Right lobe of liver (tissue), 6 donors: ENCODE data around the gene CPO. TPM values are rescaled to one million over a fixed set of nuclear protein-coding genes. Genes with fewer than 3 reads are reported as not detected.

ENCODE experiments used
- ATAC-seq, 4 donors: fragments of 200-7000 bp; cut with Tn5 transposase; one replicate each; pipeline ENCODE4 v1.9.1; 2020; ENCODE audit warnings: mild to moderate bottlenecking in 4 of 4, moderate library complexity in 4 of 4
- DNase-seq, 3 donors: peaks; one replicate each; pipeline ENCODE4 v3.0.0-alpha.2; 2020
- H3K27ac ChIP-seq, 3 donors: fragments of 200-600 bp; one replicate each; pipeline ENCODE4 v1.8.0; 2022
- H3K27me3 ChIP-seq, 2 donors: fragments of 200-600 bp; one replicate each; pipeline ENCODE4 v1.8.0; 2022
- H3K36me3 ChIP-seq, 4 donors: fragments of 200-600 bp; sonication (generic) in 1 of 4; one replicate each; pipeline versions ENCODE4 v1.5.1 to v1.8.0; 2017 to 2022; ENCODE audit warnings: control low read depth in 1 of 4
- H3K4me1 ChIP-seq, 4 donors: fragments of 200-600 bp; sonication (generic) in 1 of 4; one replicate each; pipeline versions ENCODE4 v1.5.1 to v1.8.0; 2017 to 2022; ENCODE audit warnings: control low read depth in 1 of 4
- H3K4me3 ChIP-seq, 3 donors: fragments of 200-600 bp; one replicate each; pipeline ENCODE4 v1.8.0; 2022
- H3K9me3 ChIP-seq, 4 donors: fragments of 200-600 bp; sonication (generic) in 1 of 4; one replicate each; pipeline versions ENCODE4 v1.5.1 to v1.8.0; 2017 to 2022; ENCODE audit warnings: control low read depth in 1 of 4
- POLR2A ChIP-seq: fragments of 450-650 bp; IDR thresholded peaks from one replicate; pipeline ENCODE4 v1.6.1; 2017; ENCODE audit warnings: antibody characterized with exemption, mild to moderate bottlenecking
- WGBS: methylation state at CpG from one replicate; pipeline ENCODE4 v1.1.6; 2018; ENCODE audit warnings: low coverage, low lambda C conversion rate; ENCODE audit not compliant: insufficient coverage; ENCODE audit errors: missing lambda C conversion rate; 5-methylcytosine and 5-hydroxymethylcytosine counted together
- intact Hi-C, 2 donors: fragments of 100-400 bp; cut with DNase I; formaldehyde crosslinking; loops; one replicate each; pipeline versions ENCODE4 v1.11.2 to v1.14.1; 2022
- total RNA-seq, 6 experiments: library from RNA; depleted of rRNA in 2 of 6; stranded (reverse); fragments of >200 nt in 2 of 6; fragmentation: NEBNext Ultra II Directional in 3 of 6; extraction: Animal tissue kit (Norgen Biotek cat#: 25700) in 3 of 6; gene quantifications; one replicate each; pipeline versions ENCODE4 v1.1.0 to v1.2.4, GENCODE V29; 2016 to 2023
- TF ChIP-seq, protein P1 (sequence below), 4 donors: fragments of 200-600 bp in 3 of 4; fragments of 450-650 bp in 1 of 4; IDR thresholded peaks; one replicate each; pipeline versions ENCODE4 v1.5.1 to v1.8.0; 2016 to 2022; ENCODE audit warnings: antibody characterized with exemption in 4 of 4, mild to moderate bottlenecking in 2 of 4
- donor health status: DM: no; HTN: yes; CAD: no.
- donor health status: DM: no; HTN: no; CAD: no.
- donor health status: DM: no; HTN: no; CAD: no.
- donor health status: DM: no; HTN: yes; CAD: no.
- donor health status: DM: no; HTN: yes; CAD: no.

The CPO gene
- total RNA-seq, 6 experiments from 2014 or later, result 0.22 to 0.46 (median 0.34) TPM; not detected in 2

DNA sequence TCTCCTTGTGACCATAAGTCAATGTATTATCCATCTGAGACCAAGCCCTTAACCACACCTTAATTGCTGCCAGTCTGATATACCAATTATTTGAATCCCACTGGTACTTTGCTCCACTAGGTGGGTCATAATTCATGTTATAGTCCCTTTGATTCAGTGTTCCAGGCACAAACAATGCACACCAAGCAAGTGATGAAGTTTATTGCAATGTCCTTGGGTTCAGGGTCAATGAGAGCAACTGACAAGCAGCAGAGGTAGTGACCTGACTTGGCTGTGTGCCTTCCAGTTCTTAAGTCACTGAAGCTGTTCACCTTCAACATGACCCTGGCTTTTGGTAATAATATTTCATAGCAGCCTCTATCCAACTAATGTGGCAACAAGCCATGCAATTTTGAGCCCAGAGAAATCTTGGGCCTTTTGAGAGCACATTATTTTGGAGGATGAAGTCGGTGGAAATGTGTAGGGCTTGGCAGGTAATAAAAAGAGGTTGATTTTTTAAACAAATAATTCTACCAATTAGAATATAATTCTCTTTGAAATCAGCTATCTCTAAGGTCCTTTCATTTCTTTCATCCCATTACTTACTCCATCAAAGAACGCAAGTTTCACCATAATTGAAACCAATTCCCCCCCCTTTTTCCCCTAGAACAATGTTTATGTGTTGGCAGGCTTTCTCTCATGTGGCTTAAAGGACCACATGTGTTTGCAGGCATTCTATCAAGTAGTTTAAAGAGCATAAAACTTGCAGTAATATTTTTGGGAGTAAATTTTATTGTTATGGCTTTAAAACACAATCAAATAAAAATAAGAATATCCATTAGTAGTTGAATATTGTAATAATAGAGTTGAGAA, 3.1 kb upstream of the CPO start:
- WGBS, result 62% methylated on average over 2 of the region's 2 CpGs
- intact Hi-C loops, result no loop called here
- no peak for DNase-seq

DNA sequence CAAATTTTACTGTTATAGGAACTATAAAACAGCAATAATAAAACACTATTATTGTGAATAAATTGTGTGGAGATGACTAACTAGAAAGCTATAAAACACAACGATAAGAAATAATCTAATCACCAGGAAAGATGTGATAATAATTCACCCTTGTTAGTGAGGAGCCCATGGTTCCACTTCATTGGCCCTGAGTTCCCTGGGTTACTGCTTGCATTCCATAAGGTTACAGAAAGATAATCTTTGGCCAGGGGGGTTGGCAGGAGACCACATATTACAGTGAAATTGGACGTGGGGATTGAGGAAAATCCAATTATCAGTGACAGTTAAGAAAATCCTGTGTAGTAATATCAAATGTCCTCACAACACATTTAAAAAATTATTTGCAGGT, 2.5 kb upstream of the CPO start:
- H3K9me3 ChIP-seq, result no peaks in the 10 kb centered on the region
- no peak for ATAC-seq
- H3K27me3 ChIP-seq, result no peaks in the 10 kb centered on the region
- intact Hi-C loops, result no loop called here
- no peak for DNase-seq
- WGBS, result 44% methylated on average over 2 of the region's 2 CpGs
- H3K36me3 ChIP-seq, result no peaks in the 10 kb centered on the region
- no peak overlapping the region for H3K27ac ChIP-seq
- no peak overlapping the region for H3K4me3 ChIP-seq
- H3K4me1 ChIP-seq, result no peaks in the 10 kb centered on the region
- TF ChIP-seq, protein P1, sequence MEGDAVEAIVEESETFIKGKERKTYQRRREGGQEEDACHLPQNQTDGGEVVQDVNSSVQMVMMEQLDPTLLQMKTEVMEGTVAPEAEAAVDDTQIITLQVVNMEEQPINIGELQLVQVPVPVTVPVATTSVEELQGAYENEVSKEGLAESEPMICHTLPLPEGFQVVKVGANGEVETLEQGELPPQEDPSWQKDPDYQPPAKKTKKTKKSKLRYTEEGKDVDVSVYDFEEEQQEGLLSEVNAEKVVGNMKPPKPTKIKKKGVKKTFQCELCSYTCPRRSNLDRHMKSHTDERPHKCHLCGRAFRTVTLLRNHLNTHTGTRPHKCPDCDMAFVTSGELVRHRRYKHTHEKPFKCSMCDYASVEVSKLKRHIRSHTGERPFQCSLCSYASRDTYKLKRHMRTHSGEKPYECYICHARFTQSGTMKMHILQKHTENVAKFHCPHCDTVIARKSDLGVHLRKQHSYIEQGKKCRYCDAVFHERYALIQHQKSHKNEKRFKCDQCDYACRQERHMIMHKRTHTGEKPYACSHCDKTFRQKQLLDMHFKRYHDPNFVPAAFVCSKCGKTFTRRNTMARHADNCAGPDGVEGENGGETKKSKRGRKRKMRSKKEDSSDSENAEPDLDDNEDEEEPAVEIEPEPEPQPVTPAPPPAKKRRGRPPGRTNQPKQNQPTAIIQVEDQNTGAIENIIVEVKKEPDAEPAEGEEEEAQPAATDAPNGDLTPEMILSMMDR (IDR thresholded peaks at IDR 0.05), result no peak
- TF ChIP-seq POLR2A, result no peak

More for the DNA sequence above, 3.1 kb upstream of the CPO start:
- Histone ChIP-seq H3K27me3 (no peaks in the 10 kb centered on the region), H3K9me3 (no peaks in the 10 kb centered on the region), H3K27ac (no peak overlapping the region), H3K4me1 (no peaks in the 10 kb centered on the region), H3K36me3 (no peaks in the 10 kb centered on the region), H3K4me3 (no peak overlapping the region)
- TF ChIP-seq, protein P1 (IDR thresholded peaks at IDR 0.05), result no peak
- TF ChIP-seq POLR2A, result no peak
- ATAC-seq, result no peak

DNA sequence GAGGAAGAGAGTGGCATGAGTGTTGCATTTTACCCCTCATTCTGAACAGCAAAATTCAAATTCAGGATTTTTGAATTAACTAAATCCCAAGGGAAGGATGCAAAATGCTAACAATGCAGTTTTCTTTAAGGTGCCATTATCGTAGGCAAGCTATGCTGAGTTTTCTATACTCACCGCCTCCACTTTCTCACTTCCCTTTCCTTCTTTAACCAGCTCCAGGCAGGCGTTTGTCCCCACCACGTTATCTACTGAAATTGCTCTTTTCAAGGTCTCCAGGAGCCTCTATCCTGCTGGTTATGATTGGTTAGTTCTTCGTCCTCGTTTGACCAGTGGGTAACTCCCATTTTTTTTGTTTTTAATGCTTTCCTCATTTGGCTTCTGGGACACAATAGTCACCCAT, 1.8 kb upstream of the CPO start:
- no peaks in the 10 kb centered on the region for H3K4me1 ChIP-seq
- H3K9me3 ChIP-seq, result no peaks in the 10 kb centered on the region
- ATAC-seq (no peak), DNase-seq (no peak)
- intact Hi-C loops, result no loop called here
- no peaks in the 10 kb centered on the region for H3K36me3 ChIP-seq
- no peak overlapping the region for H3K27ac ChIP-seq
- no peak for TF ChIP-seq POLR2A
- TF ChIP-seq, protein P1 (IDR thresholded peaks at IDR 0.05), result no peak
- H3K4me3 ChIP-seq, result no peak overlapping the region
- WGBS, result 52% methylated on average over 6 of the region's 6 CpGs
- no peaks in the 10 kb centered on the region for H3K27me3 ChIP-seq

DNA sequence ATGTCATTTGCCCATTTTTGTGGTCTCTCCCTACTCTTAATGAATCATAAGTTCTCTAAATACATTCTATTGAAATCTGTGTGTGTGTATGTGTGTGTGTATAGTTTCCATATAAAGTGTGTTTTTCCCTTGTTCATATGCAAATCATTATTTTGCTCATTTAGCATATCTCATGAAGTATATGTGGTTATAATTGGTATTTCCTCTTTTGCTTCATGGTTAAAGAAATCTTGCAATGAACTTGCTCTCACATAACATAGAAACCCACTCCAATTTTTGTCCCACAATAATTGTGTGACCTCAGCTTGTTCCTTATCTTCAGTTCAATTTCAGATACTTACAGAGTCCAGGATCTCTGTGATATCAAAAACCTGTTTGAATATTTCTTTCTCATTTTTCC, 1.2 kb downstream of the CPO start:
- no peaks in the 10 kb centered on the region for H3K9me3 ChIP-seq
- H3K36me3 ChIP-seq, result no peaks in the 10 kb centered on the region
- no peaks in the 10 kb centered on the region for H3K4me1 ChIP-seq
- TF ChIP-seq POLR2A, result no peak
- TF ChIP-seq, protein P1 (IDR thresholded peaks at IDR 0.05), result no peak
- H3K27me3 ChIP-seq, result no peaks in the 10 kb centered on the region
- H3K27ac ChIP-seq, result no peak overlapping the region
- H3K4me3 ChIP-seq, result no peak overlapping the region
- intact Hi-C loops, result no loop called here
- ATAC-seq (no peak), DNase-seq (no peak)
